Loucy (cell line): Measurements from ENCODE around the gene FADD.

Experiments
- H2AFZ ChIP-seq: fragments of 200-600 bp; sonication (generic); 2 replicates; pipeline ENCODE4 v1.6.0; 2016; ENCODE audit warnings: antibody characterized with exemption, mild to moderate bottlenecking, low read length, moderate library complexity
- H3F3A ChIP-seq: fragments of 200-600 bp; 2 replicates; pipeline ENCODE4 v1.6.0; 2016; ENCODE audit warnings: antibody characterized with exemption, low read depth, mild to moderate bottlenecking
- H3K27me3 ChIP-seq: fragments of 200-600 bp; sonication (generic); 2 replicates; pipeline ENCODE4 v1.6.1; 2014; ENCODE audit warnings: low read length, mild to moderate bottlenecking; ENCODE audit not compliant: insufficient read depth, poor library complexity, severe bottlenecking
- H3K36me3 ChIP-seq: fragments of 200-600 bp; sonication (generic); 2 replicates; pipeline ENCODE4 v1.6.1; 2016; ENCODE audit warnings: low read length; ENCODE audit not compliant: insufficient read depth
- H3K4me1 ChIP-seq: fragments of 200-600 bp; sonication (generic); 2 replicates; pipeline ENCODE4 v1.5.1; 2014; ENCODE audit warnings: low read length, mild to moderate bottlenecking; ENCODE audit not compliant: insufficient read depth, poor library complexity, severe bottlenecking
- H3K4me2 ChIP-seq: fragments of 200-600 bp; sonication (generic); 2 replicates; pipeline ENCODE4 v1.6.0; 2014; ENCODE audit warnings: antibody characterized with exemption, low read length, low read depth, mild to moderate bottlenecking; ENCODE audit not compliant: poor library complexity, severe bottlenecking
- H3K4me3 ChIP-seq: fragments of 200-600 bp; sonication (generic); 2 replicates; pipeline ENCODE4 v1.5.1; 2014; ENCODE audit warnings: low read length, mild to moderate bottlenecking, mixed read lengths; ENCODE audit not compliant: poor library complexity, severe bottlenecking
- H3K79me2 ChIP-seq: fragments of 200-600 bp; sonication (generic); 2 replicates; pipeline ENCODE4 v1.6.1; 2014; ENCODE audit warnings: low read length; ENCODE audit not compliant: insufficient read depth
- H3K9ac ChIP-seq: fragments of 200-600 bp; sonication (generic); 2 replicates; pipeline ENCODE4 v1.6.0; 2014; ENCODE audit warnings: mild to moderate bottlenecking, low read depth, low read length, moderate library complexity; ENCODE audit not compliant: poor library complexity, severe bottlenecking
- H3K9me2 ChIP-seq: fragments of 200-600 bp; sonication (generic); replicated peaks from 2 replicates; pipeline ENCODE4 v1.6.1; 2016; ENCODE audit warnings: low read depth, low read length, mixed read lengths
- H3K9me3 ChIP-seq: fragments of 200-600 bp; sonication (generic); 2 replicates; pipeline ENCODE4 v1.6.1; 2014; ENCODE audit warnings: mild to moderate bottlenecking, antibody characterized with exemption, low read length, low read depth; ENCODE audit not compliant: insufficient read depth
- H4K20me1 ChIP-seq: fragments of 200-600 bp; sonication (generic); 2 replicates; pipeline ENCODE4 v1.6.0; 2014; ENCODE audit warnings: antibody characterized with exemption, low read length, mild to moderate bottlenecking; ENCODE audit not compliant: insufficient read depth, poor library complexity, severe bottlenecking
- EZH2phosphoT487 ChIP-seq: fragments of 200-600 bp; IDR thresholded peaks from 2 replicates; pipeline ENCODE4 v1.6.1; 2018; ENCODE audit warnings: antibody characterized with exemption, mild to moderate bottlenecking, moderate library complexity, borderline replicate concordance
- TF ChIP-seq, protein P1 (sequence below): fragments of 200-600 bp; sonication (generic); conservative IDR thresholded peaks from 2 replicates; pipeline ENCODE4 v1.5.1; 2014; ENCODE audit warnings: mild to moderate bottlenecking, antibody characterized with exemption, low read length

Gene FADD

DNA sequence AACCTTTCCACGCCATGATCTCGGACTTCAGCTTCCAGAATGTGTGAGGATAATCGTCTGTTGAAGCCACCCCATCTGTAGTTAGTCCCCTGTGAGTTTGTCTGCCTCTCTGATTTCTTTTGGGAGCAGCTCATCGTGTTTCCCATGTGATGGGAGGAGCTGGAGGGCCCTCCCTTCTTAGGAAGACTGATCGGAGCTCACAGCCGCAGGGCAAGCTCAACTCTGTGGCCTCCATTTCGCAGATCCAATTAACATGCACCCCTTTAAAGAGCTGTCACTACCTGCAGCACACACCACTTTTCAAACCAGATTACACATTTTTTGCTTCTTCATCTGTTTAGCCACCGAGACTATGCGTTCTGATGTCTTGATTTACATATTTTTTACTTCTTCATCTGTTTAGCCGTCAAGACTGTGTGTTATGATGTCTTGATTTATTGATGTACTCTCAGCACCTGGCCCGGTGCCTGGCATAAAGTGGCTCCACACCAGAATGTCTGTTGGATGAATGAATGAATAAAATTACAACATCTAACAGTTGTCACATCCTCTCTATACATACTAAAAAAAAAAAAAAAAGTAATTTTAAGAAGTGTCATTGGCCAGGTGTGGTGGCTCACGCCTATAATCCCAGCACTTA is 52.5 kb downstream of the FADD start:
- Histone ChIP-seq H4K20me1 (no peaks in the 10 kb centered on the region), H3F3A (no peaks in the 10 kb centered on the region), H3K36me3 (no peaks in the 10 kb centered on the region), H3K9me3 (no peaks in the 10 kb centered on the region), H3K4me2 (no peak overlapping the region), H3K9me2 (no peaks in the 10 kb centered on the region), H3K9ac (no peak overlapping the region), H3K27me3 (no peaks in the 10 kb centered on the region), H3K79me2 (no peaks in the 10 kb centered on the region), H3K4me3 (no peak overlapping the region), H2AFZ (no peak overlapping the region), H3K4me1 (no peaks in the 10 kb centered on the region)
- no peak for TF ChIP-seq EZH2phosphoT487
- TF ChIP-seq, protein P1, sequence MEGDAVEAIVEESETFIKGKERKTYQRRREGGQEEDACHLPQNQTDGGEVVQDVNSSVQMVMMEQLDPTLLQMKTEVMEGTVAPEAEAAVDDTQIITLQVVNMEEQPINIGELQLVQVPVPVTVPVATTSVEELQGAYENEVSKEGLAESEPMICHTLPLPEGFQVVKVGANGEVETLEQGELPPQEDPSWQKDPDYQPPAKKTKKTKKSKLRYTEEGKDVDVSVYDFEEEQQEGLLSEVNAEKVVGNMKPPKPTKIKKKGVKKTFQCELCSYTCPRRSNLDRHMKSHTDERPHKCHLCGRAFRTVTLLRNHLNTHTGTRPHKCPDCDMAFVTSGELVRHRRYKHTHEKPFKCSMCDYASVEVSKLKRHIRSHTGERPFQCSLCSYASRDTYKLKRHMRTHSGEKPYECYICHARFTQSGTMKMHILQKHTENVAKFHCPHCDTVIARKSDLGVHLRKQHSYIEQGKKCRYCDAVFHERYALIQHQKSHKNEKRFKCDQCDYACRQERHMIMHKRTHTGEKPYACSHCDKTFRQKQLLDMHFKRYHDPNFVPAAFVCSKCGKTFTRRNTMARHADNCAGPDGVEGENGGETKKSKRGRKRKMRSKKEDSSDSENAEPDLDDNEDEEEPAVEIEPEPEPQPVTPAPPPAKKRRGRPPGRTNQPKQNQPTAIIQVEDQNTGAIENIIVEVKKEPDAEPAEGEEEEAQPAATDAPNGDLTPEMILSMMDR = no peak
